ENCODE measurements around the gene MAD1L1.

GRCh38 chr7:1972744-1973143 is 260.0 kb downstream of the MAD1L1 start:
- TF ChIP-seq CTCF (tag by site-specific recombination; IDR thresholded peaks at IDR 0.05) = no peak
- TF ChIP-seq FEZF1 (tag by site-specific recombination; IDR thresholded peaks at IDR 0.05) = no peak
- TF ChIP-seq ZNF362 (tag by site-specific recombination; IDR thresholded peaks at IDR 0.05) = no peak
- TF ChIP-seq ZXDB (tag by site-specific recombination; IDR thresholded peaks at IDR 0.05) = no peak
- TF ChIP-seq PRDM2 (tag by site-specific recombination; IDR thresholded peaks at IDR 0.05; ENCODE audit: borderline replicate concordance) = no peak
- TF ChIP-seq SP7 (tag by site-specific recombination; IDR thresholded peaks at IDR 0.05) = no peak

All from HEK293 (cell line).